Stimulated activated CD4-positive, alpha-beta T cell treated with anti-CD3 and anti-CD28 coated beads, Interleukin-15, amount 100 ng/mL, for 24 hours (primary cell): ENCODE results near the gene ZNF177.

Experiments used
- DNase-seq: peaks from one replicate; pipeline ENCODE4 v3.0.0-alpha.2; 2020

Gene ZNF177

GRCh38 chr19:9431475-9431874 lies 68.7 kb downstream of the ZNF177 start:
- DNase-seq: peak; percentile 59
